Naive thymus-derived CD4-positive, alpha-beta T cell (primary cell): ENCODE results near the gene IZUMO3. TPM values are rescaled to one million over a fixed set of nuclear protein-coding genes. Genes with fewer than 3 reads are reported as not detected.

Source experiments
- ATAC-seq: fragments of 150-1000 bp; cut with Tn5 transposase; 2 replicates; pipeline ENCODE4 v1.10.0; 2021; ENCODE audit warnings: mild to moderate bottlenecking, moderate library complexity
- CTCF ChIA-PET: fragments of 350-600 bp; sonication (Branson Sonifier 250); formaldehyde crosslinking; loops from one replicate; lab custom pipeline; 2021; ENCODE audit warnings: antibody characterized with exemption; lab: Charles Lee
- POLR2A ChIA-PET: fragments of 350-600 bp; sonication (Branson Sonifier 250); formaldehyde crosslinking; loops from one replicate; lab custom pipeline; 2021; ENCODE audit warnings: antibody characterized with exemption, inconsistent platforms; lab: Charles Lee
- DNase-seq, 9 donors: peaks; one replicate each; pipeline versions ENCODE4 v3.0.0 to v3.0.0-alpha.2; 2020 to 2022; ENCODE audit warnings: mixed read lengths in 1 of 9
- H3K27ac ChIP-seq: one replicate; pipeline ENCODE4 v1.7.0; 2013; ENCODE audit warnings: mild to moderate bottlenecking, low read depth, low read length, moderate library complexity
- H3K27me3 ChIP-seq, 2 donors: one replicate each; pipeline ENCODE4 v1.7.0; 2013; ENCODE audit warnings: low read length in 2 of 2, mild to moderate bottlenecking in 2 of 2, moderate library complexity in 2 of 2; ENCODE audit not compliant: control insufficient read depth in 2 of 2, insufficient read depth in 2 of 2
- H3K36me3 ChIP-seq, 3 experiments: 1 replicate in 2 of 3; 2 replicates in 1 of 3; pipeline ENCODE4 v1.7.0; 2013; ENCODE audit warnings: low read length in 3 of 3, mild to moderate bottlenecking in 3 of 3, moderate library complexity in 1 of 3; ENCODE audit not compliant: insufficient read depth in 3 of 3, control insufficient read depth in 2 of 3
- H3K4me1 ChIP-seq, 2 donors: one replicate each; pipeline ENCODE4 v1.7.0; 2013; ENCODE audit warnings: low read length in 2 of 2, mild to moderate bottlenecking in 2 of 2, moderate library complexity in 1 of 2; ENCODE audit not compliant: control insufficient read depth in 2 of 2, insufficient read depth in 2 of 2
- H3K4me3 ChIP-seq: 2 replicates; pipeline ENCODE4 v1.7.0; 2013; ENCODE audit warnings: mild to moderate bottlenecking, low read length
- H3K9me3 ChIP-seq, 3 experiments: 1 replicate in 2 of 3; 2 replicates in 1 of 3; pipeline ENCODE4 v1.7.0; 2013; ENCODE audit warnings: low read length in 3 of 3; ENCODE audit not compliant: control insufficient read depth in 2 of 3
- H3K27ac Mint-ChIP-seq, 9 donors: one replicate each; pipeline ENCODE4 v1.8.0; 2020 to 2022; ENCODE audit warnings: mixed read lengths in 9 of 9, mild to moderate bottlenecking in 8 of 9, moderate library complexity in 5 of 9, inconsistent platforms in 2 of 9
- H3K27me3 Mint-ChIP-seq, 5 donors: one replicate each; pipeline ENCODE4 v1.8.0; 2021 to 2022; ENCODE audit warnings: mixed read lengths in 5 of 5, mild to moderate bottlenecking in 1 of 5
- H3K36me3 Mint-ChIP-seq, 5 donors: one replicate each; pipeline ENCODE4 v1.8.0; 2020 to 2022; ENCODE audit warnings: mixed read lengths in 5 of 5, mild to moderate bottlenecking in 3 of 5, inconsistent platforms in 1 of 5
- H3K4me1 Mint-ChIP-seq, 7 donors: one replicate each; pipeline ENCODE4 v1.8.0; 2020 to 2022; ENCODE audit warnings: mixed read lengths in 7 of 7, mild to moderate bottlenecking in 3 of 7, inconsistent platforms in 1 of 7
- H3K4me3 Mint-ChIP-seq, 10 donors: one replicate each; pipeline ENCODE4 v1.8.0; 2020 to 2022; ENCODE audit warnings: mild to moderate bottlenecking in 10 of 10, mixed read lengths in 10 of 10, moderate library complexity in 6 of 10, inconsistent platforms in 2 of 10
- H3K9me3 Mint-ChIP-seq, 11 donors: one replicate each; pipeline ENCODE4 v1.8.0; 2020 to 2022; ENCODE audit warnings: mixed read lengths in 11 of 11, mild to moderate bottlenecking in 4 of 11, inconsistent platforms in 1 of 11, moderate library complexity in 1 of 11
- intact Hi-C, 2 donors: fragments of 100-400 bp; cut with micrococcal nuclease; formaldehyde crosslinking; loops; one replicate each; pipeline ENCODE4 v1.15.1; 2023
- polyA plus RNA-seq, 2 donors: library from polyadenylated mRNA; unstranded; fragments of 300-500 nt; fragmentation: Illumina TruSeq; gene quantifications; one replicate each; pipeline ENCODE4 v1.2.3, GENCODE V29; 2021
- total RNA-seq, 6 experiments: library from RNA in 5 of 6; stranded (reverse) in 5 of 6; gene quantifications; 1 replicate in 5 of 6; 2 replicates in 1 of 6; pipeline ENCODE4 v1.2.3 and lab custom pipeline; 2021 to 2026

Gene IZUMO3
- total and polyA plus RNA-seq, 7 experiments from 2014 or later = not detected

DNA sequence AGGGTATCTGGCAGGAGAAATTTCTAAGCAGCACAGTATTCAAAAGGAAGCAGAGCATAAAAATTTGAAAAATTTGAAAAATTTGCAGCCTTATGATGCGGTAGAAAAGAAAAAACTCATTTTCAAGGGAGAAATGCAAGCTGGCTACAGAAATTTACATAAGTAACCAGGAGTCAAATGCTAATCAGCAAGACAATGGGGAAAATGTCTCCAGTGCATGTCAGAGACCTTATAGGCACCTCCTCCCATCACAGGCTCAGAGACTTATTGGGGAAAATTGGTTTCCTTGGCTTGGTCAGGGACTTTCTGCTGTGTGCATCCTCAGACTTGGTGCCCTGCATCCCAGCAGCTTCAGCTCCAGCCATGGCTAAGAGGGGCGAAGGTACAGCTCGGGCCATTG, 35.8 kb downstream of the IZUMO3 start:
- Histone ChIP-seq H3K4me3 (no peak overlapping the region), H3K4me1 (no peaks in the 10 kb centered on the region), H3K27me3 (no peaks in the 10 kb centered on the region), H3K27ac (no peak overlapping the region), H3K9me3 (peaks cover 0 to 5% (median 0%) of the 10 kb centered on the region in 3 experiments), H3K36me3 (no peaks in the 10 kb centered on the region)
- ATAC-seq = no peak
- Mint-ChIP-seq H3K36me3 (no peaks in the 10 kb centered on the region), H3K9me3 (peaks cover 3 to 49% (median 22%) of the 10 kb centered on the region in 11 donors), H3K27ac (no peak overlapping the region), H3K4me1 (no peaks in the 10 kb centered on the region), H3K27me3 (no peaks in the 10 kb centered on the region), H3K4me3 (no peak overlapping the region)
- ChIA-PET CTCF (no interaction called here), POLR2A (no interaction called here)
- intact Hi-C loops = no loop called here
- DNase-seq = no peak

DNA sequence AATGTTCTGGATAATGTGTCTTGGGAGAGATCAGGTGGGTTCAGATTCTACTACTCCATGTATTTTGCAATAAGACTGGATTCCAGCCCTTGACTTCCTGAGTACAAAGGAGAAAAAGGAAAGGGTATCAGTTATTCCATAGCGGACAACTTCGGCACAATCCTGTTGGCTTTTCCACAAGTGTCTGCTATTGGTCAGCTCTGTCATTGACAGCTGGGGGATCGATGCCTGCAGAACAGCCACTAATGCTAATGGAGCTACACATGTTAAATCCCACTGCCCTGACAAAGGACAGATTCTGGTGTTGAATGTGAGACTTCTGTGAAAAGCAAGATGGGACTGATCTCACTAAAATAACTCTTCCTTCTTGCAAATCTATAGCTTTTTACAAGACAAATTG, 41.2 kb downstream of the IZUMO3 start:
- no peaks in the 10 kb centered on the region for H3K36me3 Mint-ChIP-seq
- Histone ChIP-seq H3K4me3 (no peak overlapping the region), H3K36me3 (no peaks in the 10 kb centered on the region), H3K9me3 (no peaks in the 10 kb centered on the region), H3K27ac (no peak overlapping the region), H3K27me3 (no peaks in the 10 kb centered on the region), H3K4me1 (no peaks in the 10 kb centered on the region)
- DNase-seq (no peak), ATAC-seq (no peak)
- H3K27me3 Mint-ChIP-seq = no peaks in the 10 kb centered on the region
- POLR2A ChIA-PET = no interaction called here
- H3K4me1 Mint-ChIP-seq = no peaks in the 10 kb centered on the region
- peaks cover 0 to 38% (median 8%) of the 10 kb centered on the region in 11 donors for H3K9me3 Mint-ChIP-seq
- no peak overlapping the region for H3K27ac Mint-ChIP-seq
- CTCF ChIA-PET = no interaction called here
- H3K4me3 Mint-ChIP-seq = no peak overlapping the region
- intact Hi-C loops = no loop called here

DNA sequence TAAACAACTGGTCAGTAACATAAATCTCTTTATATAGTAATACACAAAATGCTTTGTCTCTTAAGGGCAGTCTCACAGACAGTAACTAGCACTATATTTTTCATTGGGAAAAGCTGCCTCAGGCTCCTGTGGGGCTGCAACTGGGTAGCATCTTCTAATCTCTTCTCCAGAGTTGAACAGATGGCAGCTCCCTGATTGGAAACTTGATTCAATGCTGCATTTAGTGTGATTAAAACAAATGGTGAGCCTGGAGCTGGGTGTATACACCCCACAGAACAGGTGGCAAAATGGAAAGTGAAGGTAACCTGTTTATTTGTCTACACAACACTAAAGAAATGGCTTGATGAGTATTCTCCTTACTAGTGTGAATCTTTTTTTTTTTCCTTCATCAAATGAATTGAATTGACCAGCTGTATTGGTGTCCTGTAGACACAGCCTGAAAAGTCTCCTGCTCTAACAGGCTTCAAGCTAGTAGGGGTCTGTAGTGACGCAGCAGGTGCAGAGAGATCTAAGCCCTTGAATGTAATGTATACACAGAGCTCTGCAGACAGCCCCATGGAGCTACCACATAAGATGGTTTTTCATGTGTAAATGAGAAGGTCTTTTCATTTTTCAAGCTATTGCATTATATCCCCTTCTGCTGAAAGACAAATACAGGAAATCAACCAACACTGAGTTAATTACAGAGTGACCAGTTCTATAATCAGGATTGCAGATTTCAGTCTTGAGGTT, 43.3 kb downstream of the IZUMO3 start:
- DNase-seq (no peak), ATAC-seq (no peak)
- Histone ChIP-seq H3K27me3 (no peaks in the 10 kb centered on the region), H3K27ac (no peak overlapping the region), H3K36me3 (no peaks in the 10 kb centered on the region), H3K9me3 (no peaks in the 10 kb centered on the region), H3K4me1 (no peaks in the 10 kb centered on the region), H3K4me3 (no peak overlapping the region)
- H3K4me3 Mint-ChIP-seq = no peak overlapping the region
- H3K27ac Mint-ChIP-seq = no peak overlapping the region
- intact Hi-C loops = no loop called here
- no peaks in the 10 kb centered on the region for H3K27me3 Mint-ChIP-seq
- CTCF ChIA-PET = no interaction called here
- peaks cover 0 to 41% (median 9%) of the 10 kb centered on the region in 11 donors for H3K9me3 Mint-ChIP-seq
- POLR2A ChIA-PET = no interaction called here
- no peaks in the 10 kb centered on the region for H3K4me1 Mint-ChIP-seq
- H3K36me3 Mint-ChIP-seq = no peaks in the 10 kb centered on the region

DNA sequence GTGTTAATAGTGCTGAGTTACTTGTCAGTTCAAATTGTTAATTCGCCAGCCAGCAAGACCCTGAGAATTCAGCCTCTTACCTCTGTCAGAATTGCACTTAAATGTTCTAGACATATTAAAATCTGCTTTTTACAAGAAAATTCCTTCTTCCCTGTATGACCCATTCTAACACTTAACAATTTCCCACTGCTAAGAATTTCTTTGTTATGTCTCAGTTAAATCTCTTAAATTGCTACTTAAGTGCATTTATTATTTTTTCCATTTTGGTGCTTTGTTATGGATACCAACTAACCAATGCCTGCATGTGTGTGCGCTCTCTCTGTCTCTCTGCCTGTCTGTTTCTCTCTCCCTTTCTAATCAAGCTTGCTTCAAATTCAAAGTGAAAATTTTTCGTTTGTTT, 44.9 kb downstream of the IZUMO3 start:
- ChIA-PET POLR2A (no interaction called here), CTCF (no interaction called here)
- Mint-ChIP-seq H3K4me3 (no peak overlapping the region), H3K36me3 (no peaks in the 10 kb centered on the region), H3K27me3 (no peaks in the 10 kb centered on the region), H3K27ac (no peak overlapping the region), H3K4me1 (no peaks in the 10 kb centered on the region), H3K9me3 (peaks cover 0 to 35% (median 8%) of the 10 kb centered on the region in 11 donors)
- no peaks in the 10 kb centered on the region for H3K9me3 ChIP-seq
- intact Hi-C loops = no loop called here
- no peak overlapping the region for H3K27ac ChIP-seq
- DNase-seq (no peak), ATAC-seq (no peak)
- no peak overlapping the region for H3K4me3 ChIP-seq
- H3K4me1 ChIP-seq = no peaks in the 10 kb centered on the region
- no peaks in the 10 kb centered on the region for H3K36me3 ChIP-seq
- H3K27me3 ChIP-seq = no peaks in the 10 kb centered on the region

DNA sequence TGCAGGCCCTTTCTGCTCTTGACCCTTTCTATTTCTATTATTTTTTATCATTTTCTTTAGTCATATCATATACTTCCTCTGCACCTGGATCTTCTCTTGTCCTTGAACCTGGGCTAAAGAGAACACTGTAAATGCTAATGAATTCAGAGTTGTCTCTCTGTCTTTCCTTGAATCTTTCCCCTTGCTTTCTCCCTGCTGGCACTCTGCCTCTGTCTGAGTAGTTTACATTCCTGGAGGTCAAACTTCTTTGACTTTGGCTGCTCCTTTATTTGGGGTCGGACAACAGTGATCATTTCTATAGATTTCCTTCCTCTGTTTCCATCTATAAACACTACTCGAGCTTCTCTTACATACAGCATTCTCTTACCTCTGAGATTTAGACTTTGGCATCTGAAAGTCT, 47.1 kb downstream of the IZUMO3 start:
- POLR2A ChIA-PET = no interaction called here
- Mint-ChIP-seq H3K27me3 (no peaks in the 10 kb centered on the region), H3K27ac (no peak overlapping the region), H3K4me1 (no peaks in the 10 kb centered on the region), H3K9me3 (peaks cover 0 to 42% (median 8%) of the 10 kb centered on the region in 11 donors), H3K4me3 (no peak overlapping the region), H3K36me3 (no peaks in the 10 kb centered on the region)
- H3K4me1 ChIP-seq = no peaks in the 10 kb centered on the region
- no peaks in the 10 kb centered on the region for H3K27me3 ChIP-seq
- CTCF ChIA-PET = no interaction called here
- DNase-seq (no peak), ATAC-seq (no peak)
- no peaks in the 10 kb centered on the region for H3K9me3 ChIP-seq
- H3K36me3 ChIP-seq = no peaks in the 10 kb centered on the region
- no peak overlapping the region for H3K4me3 ChIP-seq
- intact Hi-C loops = no loop called here
- H3K27ac ChIP-seq = no peak overlapping the region

DNA sequence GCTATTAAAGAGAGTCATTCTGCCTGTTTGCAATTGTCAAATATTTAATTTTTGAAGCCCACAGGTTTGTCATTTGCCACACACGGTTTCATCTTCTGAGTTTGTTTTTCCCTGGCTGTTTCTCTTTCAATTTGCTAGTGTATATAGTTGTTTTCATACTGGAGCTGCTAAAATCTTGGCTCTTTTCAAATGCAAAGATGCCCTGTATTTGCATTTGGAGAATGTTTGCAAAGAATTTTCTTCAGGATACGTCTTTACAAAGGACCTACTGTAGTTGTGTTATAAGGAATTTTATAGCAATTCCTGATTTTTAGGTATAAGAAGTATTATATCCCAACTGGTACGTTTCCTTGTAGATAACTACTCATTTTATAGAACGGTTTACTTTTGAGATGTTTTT, 48.0 kb downstream of the IZUMO3 start:
- no peaks in the 10 kb centered on the region for H3K36me3 Mint-ChIP-seq
- ChIA-PET CTCF (no interaction called here), POLR2A (no interaction called here)
- no peak overlapping the region for H3K4me3 Mint-ChIP-seq
- H3K27ac Mint-ChIP-seq = no peak overlapping the region
- Histone ChIP-seq H3K4me1 (no peaks in the 10 kb centered on the region), H3K36me3 (no peaks in the 10 kb centered on the region), H3K9me3 (no peaks in the 10 kb centered on the region), H3K27ac (no peak overlapping the region), H3K4me3 (no peak overlapping the region), H3K27me3 (no peaks in the 10 kb centered on the region)
- H3K4me1 Mint-ChIP-seq = no peaks in the 10 kb centered on the region
- DNase-seq (no peak), ATAC-seq (no peak)
- peaks cover 1 to 45% (median 13%) of the 10 kb centered on the region in 11 donors for H3K9me3 Mint-ChIP-seq
- intact Hi-C loops = no loop called here
- H3K27me3 Mint-ChIP-seq = no peaks in the 10 kb centered on the region
